DND-41 (cell line): Measurements from ENCODE around the gene CCDC158.

Experiments
- CTCF ChIP-seq: IDR thresholded peaks from 2 replicates; pipeline ENCODE4 v1.5.1; 2012; ENCODE audit warnings: borderline replicate concordance, low read length, moderate library complexity, mild to moderate bottlenecking; ENCODE audit not compliant: poor library complexity, severe bottlenecking; ENCODE audit errors: extremely low read depth
- EZH2 ChIP-seq: IDR thresholded peaks from 3 replicates; pipeline ENCODE4 v1.6.1; 2012; ENCODE audit warnings: borderline replicate concordance, low read depth, mild to moderate bottlenecking, moderate library complexity, low read length, inconsistent platforms; ENCODE audit not compliant: severe bottlenecking

DNA sequence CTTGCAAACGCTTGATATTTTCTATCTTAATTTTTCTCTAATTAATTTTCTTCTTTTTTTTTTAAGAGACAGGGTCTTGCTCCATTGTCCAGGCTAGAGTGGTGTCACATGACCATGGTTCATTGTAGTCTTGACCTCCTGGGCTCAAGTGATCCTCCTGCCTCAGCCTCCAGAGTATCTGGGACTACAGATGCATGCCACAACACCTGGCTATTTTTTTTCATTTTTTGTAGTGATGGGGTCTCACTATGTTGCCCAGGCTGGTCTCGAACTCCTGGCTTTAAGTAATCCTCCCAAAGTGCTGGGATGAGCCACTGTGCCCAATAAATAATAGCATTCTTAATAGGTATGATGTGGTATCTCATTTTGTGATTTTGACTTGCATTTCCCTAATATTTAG, 32.3 kb upstream of the CCDC158 start:
- TF ChIP-seq EZH2 (no peak), CTCF (no peak)
